Right lobe of liver (tissue), 4 donors: ENCODE data around the gene ATP6V1E1.

Experiments
- POLR2A ChIP-seq: fragments of 450-650 bp; IDR thresholded peaks from one replicate; pipeline ENCODE4 v1.6.1; 2017; ENCODE audit warnings: antibody characterized with exemption, mild to moderate bottlenecking
- TF ChIP-seq, protein P1 (sequence below), 4 donors: fragments of 200-600 bp in 3 of 4; fragments of 450-650 bp in 1 of 4; IDR thresholded peaks; one replicate each; pipeline versions ENCODE4 v1.5.1 to v1.8.0; 2016 to 2022; ENCODE audit warnings: antibody characterized with exemption in 4 of 4, mild to moderate bottlenecking in 2 of 4
- donor health status: DM: no; HTN: no; CAD: no.
- donor health status: DM: no; HTN: no; CAD: no.
- donor health status: DM: no; HTN: yes; CAD: no.

DNA sequence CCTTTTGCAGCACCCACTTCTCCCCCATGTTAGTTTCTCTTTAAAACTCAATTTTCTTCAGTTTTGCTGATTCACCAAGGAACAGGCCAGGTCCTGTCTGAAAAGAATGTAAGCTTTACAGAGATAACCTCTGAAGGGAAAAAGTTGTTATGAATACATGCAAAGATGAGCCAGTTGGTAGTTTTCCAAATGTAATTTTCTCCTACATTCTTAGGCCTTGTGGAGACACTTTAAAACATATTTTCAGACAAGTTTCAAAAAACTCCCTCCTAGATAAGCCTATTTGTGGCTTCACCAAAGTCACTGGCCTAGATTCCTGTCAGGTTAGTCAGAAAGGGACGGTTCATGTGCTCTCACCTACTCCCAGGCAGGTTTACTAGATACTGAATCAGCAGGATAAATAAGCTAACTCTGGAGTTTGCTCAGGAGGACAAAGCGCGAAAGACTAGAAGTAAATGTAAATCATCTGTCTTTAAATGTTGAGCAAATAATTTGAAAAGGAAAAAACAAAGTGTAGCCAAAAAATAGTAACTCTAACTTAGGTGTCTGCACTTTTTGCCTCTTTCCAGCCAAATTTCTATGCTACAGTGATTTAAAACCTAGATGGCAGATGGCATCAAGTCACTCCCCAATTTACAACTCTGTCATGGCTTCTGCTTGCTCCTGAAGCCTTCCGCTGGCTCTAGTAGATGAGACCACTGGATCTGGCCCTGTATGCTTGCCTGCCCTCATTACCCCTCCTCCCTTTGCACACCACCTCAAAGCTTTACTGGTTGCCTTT is 4.9 kb upstream of the ATP6V1E1 start:
- no peak for TF ChIP-seq POLR2A
- TF ChIP-seq, protein P1, sequence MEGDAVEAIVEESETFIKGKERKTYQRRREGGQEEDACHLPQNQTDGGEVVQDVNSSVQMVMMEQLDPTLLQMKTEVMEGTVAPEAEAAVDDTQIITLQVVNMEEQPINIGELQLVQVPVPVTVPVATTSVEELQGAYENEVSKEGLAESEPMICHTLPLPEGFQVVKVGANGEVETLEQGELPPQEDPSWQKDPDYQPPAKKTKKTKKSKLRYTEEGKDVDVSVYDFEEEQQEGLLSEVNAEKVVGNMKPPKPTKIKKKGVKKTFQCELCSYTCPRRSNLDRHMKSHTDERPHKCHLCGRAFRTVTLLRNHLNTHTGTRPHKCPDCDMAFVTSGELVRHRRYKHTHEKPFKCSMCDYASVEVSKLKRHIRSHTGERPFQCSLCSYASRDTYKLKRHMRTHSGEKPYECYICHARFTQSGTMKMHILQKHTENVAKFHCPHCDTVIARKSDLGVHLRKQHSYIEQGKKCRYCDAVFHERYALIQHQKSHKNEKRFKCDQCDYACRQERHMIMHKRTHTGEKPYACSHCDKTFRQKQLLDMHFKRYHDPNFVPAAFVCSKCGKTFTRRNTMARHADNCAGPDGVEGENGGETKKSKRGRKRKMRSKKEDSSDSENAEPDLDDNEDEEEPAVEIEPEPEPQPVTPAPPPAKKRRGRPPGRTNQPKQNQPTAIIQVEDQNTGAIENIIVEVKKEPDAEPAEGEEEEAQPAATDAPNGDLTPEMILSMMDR (IDR thresholded peaks at IDR 0.05): no peak
